ENCODE data around the gene SAFB.
"Not testable (repeated sequence)": the region's sequence is repeated elsewhere in the genome, so short reads cannot be mapped to it uniquely, and the experiment has no call there.

SAFB gene

GRCh38 chr19:5595745-5596144 is 27.1 kb upstream of the SAFB start:
- no peak for DNase-seq

- no peak for DNase-seq
Observed at GRCh38 chr19:5600797-5601196, 22.1 kb upstream of the SAFB start.

GRCh38 chr19:5603626-5604025 is 19.3 kb upstream of the SAFB start:
- DNase-seq: no peak

- DNase-seq: no peak
Observed at GRCh38 chr19:5605362-5605761, 17.5 kb upstream of the SAFB start.

- no peak for DNase-seq
Observed at GRCh38 chr19:5607318-5608275, 15.3 kb upstream of the SAFB start.

- no peak for DNase-seq
Observed at GRCh38 chr19:5608291-5608690, 14.6 kb upstream of the SAFB start.

- not testable (repeated sequence) for DNase-seq
Observed at GRCh38 chr19:5608766-5609165, 14.1 kb upstream of the SAFB start.

- no peak for DNase-seq
Observed at GRCh38 chr19:5609881-5610448, 12.9 kb upstream of the SAFB start.

- DNase-seq: no peak
Observed at GRCh38 chr19:5612891-5613865, 9.7 kb upstream of the SAFB start.

- no peak for DNase-seq
Observed at GRCh38 chr19:5615756-5616327, 7.0 kb upstream of the SAFB start.

GRCh38 chr19:5617080-5617479 is 5.8 kb upstream of the SAFB start:
- no peak for DNase-seq

GRCh38 chr19:5618591-5618990 is 4.3 kb upstream of the SAFB start:
- no peak for DNase-seq

GRCh38 chr19:5619946-5620345 is 2.9 kb upstream of the SAFB start:
- DNase-seq: no peak

- DNase-seq: no peak
Observed at GRCh38 chr19:5621311-5621944, 1.5 kb upstream of the SAFB start.

- peak; percentile 35 to 38 for DNase-seq
Observed at GRCh38 chr19:5621945-5622464, 878 bp upstream of the SAFB start.

- DNase-seq: peak in 1 of 2 experiments; percentile 11
Observed at GRCh38 chr19:5623397-5624017, 624 bp downstream of the SAFB start.

GRCh38 chr19:5624018-5624663 is 1.3 kb downstream of the SAFB start:
- DNase-seq: peak; percentile 11 to 27

GRCh38 chr19:5624741-5625278 is 1.9 kb downstream of the SAFB start:
- DNase-seq: no peak

- no peak for DNase-seq
Observed at GRCh38 chr19:5625641-5626040, 2.8 kb downstream of the SAFB start.

- DNase-seq: peak; percentile 41 to 55
Observed at GRCh38 chr19:5627395-5627904, 4.6 kb downstream of the SAFB start.
